Colonic mucosa (tissue), 4 donors: Measurements from ENCODE around the gene CBX5. TPM values are rescaled to one million over a fixed set of nuclear protein-coding genes. Genes with fewer than 3 reads are reported as not detected.
A peak's percentile ranks its signal among the peaks of the same experiment; 100 is the strongest.

Experiments used
- DNase-seq: peaks from one replicate; pipeline ENCODE4 v3.0.0-alpha.2; 2020
- H3K27ac ChIP-seq: fragments of 200-600 bp; one replicate; pipeline ENCODE4 v1.8.0; 2021
- H3K27me3 ChIP-seq: fragments of 200-600 bp; one replicate; pipeline ENCODE4 v1.8.0; 2021
- H3K36me3 ChIP-seq: fragments of 200-600 bp; one replicate; pipeline ENCODE4 v1.8.0; 2021
- H3K4me1 ChIP-seq: fragments of 200-600 bp; one replicate; pipeline ENCODE4 v1.8.0; 2021; ENCODE audit warnings: mild to moderate bottlenecking
- H3K4me3 ChIP-seq: fragments of 200-600 bp; one replicate; pipeline ENCODE4 v1.8.0; 2021
- H3K9ac ChIP-seq, 2 donors: one replicate each; pipeline ENCODE4 v1.7.0; 2013; ENCODE audit warnings: control low read depth in 2 of 2, low read depth in 2 of 2, low read length in 2 of 2
- H3K9me3 ChIP-seq: fragments of 200-600 bp; one replicate; pipeline ENCODE4 v1.8.0; 2021
- intact Hi-C: fragments of 100-400 bp; cut with DNase I; formaldehyde crosslinking; loops from one replicate; pipeline ENCODE4 v1.14.1; 2022
- total RNA-seq, 2 donors: library from RNA; stranded (reverse); fragmentation: NEBNext Ultra II Directional in 1 of 2; extraction: Animal tissue kit (Norgen Biotek cat#: 25700) in 1 of 2; gene quantifications; one replicate each; pipeline ENCODE4 v1.2.1, GENCODE V29; 2021
- TF ChIP-seq, protein P1 (sequence below): fragments of 200-600 bp; IDR thresholded peaks from one replicate; pipeline ENCODE4 v1.8.0; 2022; ENCODE audit warnings: antibody characterized with exemption, mild to moderate bottlenecking
- donor health status: healthy.
- donor health status: DM: no; HTN: no; CAD: no.
- donor health status: DM: no; HTN: no; CAD: no.

The CBX5 gene
- total RNA-seq, 2 donors from 2014 or later, result 49.3 to 77.5 TPM

DNA sequence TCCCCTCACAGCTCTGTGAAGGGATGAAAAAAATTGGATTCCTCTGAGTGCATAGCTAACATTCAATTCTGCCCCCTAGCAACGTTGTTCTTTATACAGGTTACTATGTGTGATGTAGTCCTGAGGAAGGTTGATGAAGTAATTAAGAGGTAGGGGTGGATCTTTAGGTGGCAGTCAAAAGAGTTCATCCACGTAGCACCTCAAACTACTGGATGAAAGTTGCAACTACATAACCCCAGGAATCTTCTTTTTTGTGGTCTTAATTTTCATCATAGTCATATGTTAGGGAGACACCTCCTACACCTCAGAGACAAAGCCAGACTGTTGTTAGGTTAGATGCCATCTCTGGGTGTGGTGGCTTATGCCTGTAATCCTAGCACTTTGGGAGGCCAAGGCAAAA lies 31.1 kb upstream of the CBX5 start:
- Histone ChIP-seq H3K27ac (no peak overlapping the region), H3K36me3 (no peaks in the 10 kb centered on the region), H3K4me1 (no peaks in the 10 kb centered on the region), H3K9me3 (no peaks in the 10 kb centered on the region), H3K4me3 (no peak overlapping the region), H3K27me3 (no peaks in the 10 kb centered on the region), H3K9ac (no peak overlapping the region)
- TF ChIP-seq, protein P1, sequence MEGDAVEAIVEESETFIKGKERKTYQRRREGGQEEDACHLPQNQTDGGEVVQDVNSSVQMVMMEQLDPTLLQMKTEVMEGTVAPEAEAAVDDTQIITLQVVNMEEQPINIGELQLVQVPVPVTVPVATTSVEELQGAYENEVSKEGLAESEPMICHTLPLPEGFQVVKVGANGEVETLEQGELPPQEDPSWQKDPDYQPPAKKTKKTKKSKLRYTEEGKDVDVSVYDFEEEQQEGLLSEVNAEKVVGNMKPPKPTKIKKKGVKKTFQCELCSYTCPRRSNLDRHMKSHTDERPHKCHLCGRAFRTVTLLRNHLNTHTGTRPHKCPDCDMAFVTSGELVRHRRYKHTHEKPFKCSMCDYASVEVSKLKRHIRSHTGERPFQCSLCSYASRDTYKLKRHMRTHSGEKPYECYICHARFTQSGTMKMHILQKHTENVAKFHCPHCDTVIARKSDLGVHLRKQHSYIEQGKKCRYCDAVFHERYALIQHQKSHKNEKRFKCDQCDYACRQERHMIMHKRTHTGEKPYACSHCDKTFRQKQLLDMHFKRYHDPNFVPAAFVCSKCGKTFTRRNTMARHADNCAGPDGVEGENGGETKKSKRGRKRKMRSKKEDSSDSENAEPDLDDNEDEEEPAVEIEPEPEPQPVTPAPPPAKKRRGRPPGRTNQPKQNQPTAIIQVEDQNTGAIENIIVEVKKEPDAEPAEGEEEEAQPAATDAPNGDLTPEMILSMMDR, result no peak
- no peak for DNase-seq
- intact Hi-C loops, result no loop called here

GRCh38 chr12:54306925-54307741 lies 27.2 kb upstream of the CBX5 start:
- Histone ChIP-seq H3K27ac (peak overlapping the region; percentile 36), H3K9me3 (no peaks in the 10 kb centered on the region)

GRCh38 chr12:54304187-54304810 lies 24.4 kb upstream of the CBX5 start:
- peak; percentile 74 for DNase-seq
- TF ChIP-seq, protein P1, result no peak
- Histone ChIP-seq H3K4me1 (no peaks in the 10 kb centered on the region), H3K27ac (no peak overlapping the region), H3K4me3 (no peak overlapping the region), H3K27me3 (peaks cover 11% of the 10 kb centered on the region), H3K36me3 (no peaks in the 10 kb centered on the region), H3K9me3 (no peaks in the 10 kb centered on the region), H3K9ac (no peak overlapping the region)
- intact Hi-C loops, result no loop called here

More at GRCh38 chr12:54306925-54307741, 27.2 kb upstream of the CBX5 start:
- TF ChIP-seq, protein P1, result no peak
- Histone ChIP-seq H3K9ac (no peak overlapping the region), H3K4me3 (no peak overlapping the region), H3K36me3 (no peaks in the 10 kb centered on the region), H3K4me1 (no peaks in the 10 kb centered on the region), H3K27me3 (no peaks in the 10 kb centered on the region)
- intact Hi-C loops, result no loop called here
- DNase-seq, result peak; percentile 98

GRCh38 chr12:54303640-54304039 lies 23.7 kb upstream of the CBX5 start:
- TF ChIP-seq, protein P1, result no peak
- DNase-seq, result no peak
- H3K36me3 ChIP-seq, result no peaks in the 10 kb centered on the region
- peaks cover 11% of the 10 kb centered on the region for H3K27me3 ChIP-seq
- H3K9me3 ChIP-seq, result no peaks in the 10 kb centered on the region
- intact Hi-C loops, result no loop called here
- no peak overlapping the region for H3K27ac ChIP-seq
- H3K9ac ChIP-seq, result no peak overlapping the region
- no peak overlapping the region for H3K4me3 ChIP-seq
- H3K4me1 ChIP-seq, result no peaks in the 10 kb centered on the region

GRCh38 chr12:54301428-54302048 lies 21.6 kb upstream of the CBX5 start:
- Histone ChIP-seq H3K9ac (no peak overlapping the region), H3K27me3 (peaks cover 11% of the 10 kb centered on the region), H3K4me3 (no peak overlapping the region), H3K36me3 (no peaks in the 10 kb centered on the region), H3K27ac (no peak overlapping the region), H3K4me1 (no peaks in the 10 kb centered on the region), H3K9me3 (no peaks in the 10 kb centered on the region)
- intact Hi-C loops, result no loop called here
- TF ChIP-seq, protein P1, result no peak
- no peak for DNase-seq
